Gastrocnemius medialis (tissue), 4 donors: Measurements from ENCODE around the gene TEX2. TPM values are rescaled to one million over a fixed set of nuclear protein-coding genes. Genes with fewer than 3 reads are reported as not detected.

ENCODE experiments used
- ATAC-seq, 2 donors: fragments of 150-250 bp; one replicate each; pipeline ENCODE4 v1.9.1; 2016
- DNase-seq, 2 donors: peaks; one replicate each; pipeline ENCODE4 v3.0.0-alpha.2; 2019
- H3K27ac ChIP-seq, 4 donors: fragments of 200-600 bp; sonication (generic); 1 replicate in 1 of 4; 2 replicates in 3 of 4; pipeline ENCODE4 v1.5.1; 2016 to 2018; ENCODE audit warnings: mild to moderate bottlenecking in 2 of 4, moderate library complexity in 1 of 4
- H3K27me3 ChIP-seq, 3 donors: fragments of 200-600 bp; sonication (generic) in 2 of 3; 1 replicate in 1 of 3; 2 replicates in 2 of 3; pipeline versions ENCODE4 v1.5.1 to v1.6.0; 2016 to 2019; ENCODE audit warnings: mild to moderate bottlenecking in 1 of 3, moderate library complexity in 1 of 3
- H3K36me3 ChIP-seq, 2 donors: fragments of 200-600 bp; sonication (generic) in 1 of 2; one replicate each; pipeline ENCODE4 v1.5.1; 2017 to 2018
- H3K4me1 ChIP-seq, 2 donors: fragments of 200-600 bp; sonication (generic) in 1 of 2; one replicate each; pipeline ENCODE4 v1.5.1; 2016 to 2017; ENCODE audit warnings: mild to moderate bottlenecking in 2 of 2
- H3K4me3 ChIP-seq, 4 donors: fragments of 200-600 bp; sonication (generic) in 3 of 4; 1 replicate in 1 of 4; 2 replicates in 3 of 4; pipeline ENCODE4 v1.5.1; 2016 to 2019; ENCODE audit warnings: mild to moderate bottlenecking in 2 of 4
- H3K9me3 ChIP-seq, 3 donors: fragments of 200-600 bp; sonication (generic) in 2 of 3; 1 replicate in 1 of 3; 2 replicates in 2 of 3; pipeline ENCODE4 v1.5.1; 2016 to 2019
- POLR2A ChIP-seq, 2 donors: fragments of 450-650 bp; IDR thresholded peaks; one replicate each; pipeline ENCODE4 v1.6.1; 2017; ENCODE audit warnings: antibody characterized with exemption in 2 of 2, mild to moderate bottlenecking in 2 of 2, moderate library complexity in 2 of 2
- in situ Hi-C, 4 donors: fragments of 200-750 bp; cut with MboI; loops; one replicate each; pipeline versions ENCODE4 v1.15.0 to v1.8.0; 2017; ENCODE audit warnings: low sequenced_read_pairs in 4 of 4
- intact Hi-C: fragments of 100-400 bp; cut with DNase I; formaldehyde crosslinking; loops from one replicate; pipeline ENCODE4 v1.15.1; 2023; ENCODE audit warnings: low total_unique reads
- total RNA-seq, 4 donors: library from RNA; depleted of rRNA; stranded (reverse); fragments of >200 nt; gene quantifications; one replicate each; pipeline versions ENCODE4 v1.1.0 to v1.2.3, GENCODE V29; 2016
- TF ChIP-seq, protein P1 (sequence below), 5 experiments: fragments of 450-650 bp in 3 of 5; fragments of 200-600 bp in 2 of 5; sonication (generic) in 2 of 5; IDR thresholded peaks in 4 of 5; conservative IDR thresholded peaks in 1 of 5; 1 replicate in 4 of 5; 2 replicates in 1 of 5; pipeline ENCODE4 v1.5.1; 2016 to 2019; ENCODE audit warnings: antibody characterized with exemption in 5 of 5, mild to moderate bottlenecking in 3 of 5, moderate library complexity in 3 of 5

TEX2 gene
- total RNA-seq, 4 donors from 2014 or later, result 39.0 to 91.1 (median 77.4) TPM

DNA sequence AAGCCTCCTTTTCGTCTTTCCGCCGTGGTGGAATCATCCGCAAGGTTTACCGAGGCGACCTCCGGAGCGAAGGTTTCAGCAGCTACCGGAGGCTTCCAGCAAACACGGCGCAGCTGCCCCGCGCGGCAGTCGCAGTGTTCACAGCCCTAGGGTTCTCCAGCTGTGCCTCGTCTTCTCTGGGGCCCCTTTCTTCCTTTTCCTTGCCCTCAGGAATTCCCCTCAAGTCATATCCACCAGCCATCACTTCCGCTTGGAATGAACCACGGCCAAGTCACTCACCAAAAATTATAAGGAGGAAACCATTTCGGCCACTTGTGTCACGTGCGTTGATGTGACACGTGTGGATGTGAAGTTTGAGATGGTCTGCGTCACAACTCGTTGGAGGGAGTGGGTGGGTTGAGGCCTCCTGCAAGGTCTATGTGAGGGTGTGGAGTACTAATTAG, 132.5 kb downstream of the TEX2 start:
- TF ChIP-seq, protein P1, sequence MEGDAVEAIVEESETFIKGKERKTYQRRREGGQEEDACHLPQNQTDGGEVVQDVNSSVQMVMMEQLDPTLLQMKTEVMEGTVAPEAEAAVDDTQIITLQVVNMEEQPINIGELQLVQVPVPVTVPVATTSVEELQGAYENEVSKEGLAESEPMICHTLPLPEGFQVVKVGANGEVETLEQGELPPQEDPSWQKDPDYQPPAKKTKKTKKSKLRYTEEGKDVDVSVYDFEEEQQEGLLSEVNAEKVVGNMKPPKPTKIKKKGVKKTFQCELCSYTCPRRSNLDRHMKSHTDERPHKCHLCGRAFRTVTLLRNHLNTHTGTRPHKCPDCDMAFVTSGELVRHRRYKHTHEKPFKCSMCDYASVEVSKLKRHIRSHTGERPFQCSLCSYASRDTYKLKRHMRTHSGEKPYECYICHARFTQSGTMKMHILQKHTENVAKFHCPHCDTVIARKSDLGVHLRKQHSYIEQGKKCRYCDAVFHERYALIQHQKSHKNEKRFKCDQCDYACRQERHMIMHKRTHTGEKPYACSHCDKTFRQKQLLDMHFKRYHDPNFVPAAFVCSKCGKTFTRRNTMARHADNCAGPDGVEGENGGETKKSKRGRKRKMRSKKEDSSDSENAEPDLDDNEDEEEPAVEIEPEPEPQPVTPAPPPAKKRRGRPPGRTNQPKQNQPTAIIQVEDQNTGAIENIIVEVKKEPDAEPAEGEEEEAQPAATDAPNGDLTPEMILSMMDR (IDR thresholded peaks at IDR 0.05 in 4 of 5, conservative IDR thresholded peaks at IDR 0.05 in 1 of 5), result no peak
- no peak for TF ChIP-seq POLR2A (IDR thresholded peaks at IDR 0.05)
- H3K9me3 ChIP-seq, result no peaks in the 10 kb centered on the region
- intact Hi-C loops, result loop anchor here (1.0 to 5.0 kb wide), 4 partner anchors 15 to 213 kb away; partner anchors contain the start of gene GH1
- ATAC-seq (peak; percentile 1 to 10), DNase-seq (no peak)
- H3K36me3 ChIP-seq, result no peaks in the 10 kb centered on the region
- no peaks in the 10 kb centered on the region for H3K27me3 ChIP-seq
- H3K4me3 ChIP-seq, result peak overlapping the region; percentile 60 to 85 (median 78)
- H3K4me1 ChIP-seq, result peaks cover 17 to 21% of the 10 kb centered on the region in 2 donors
- H3K27ac ChIP-seq, result peak overlapping the region; percentile 88 to 95 (median 92)
- in situ Hi-C loops, result loop anchor here in 3 of 4 donors (5.0 to 25.0 kb wide), 4 partner anchors 96 to 218 kb away; partner anchors contain the start of genes CSHL1 (in 2 of the 3), GH1 (in 2 of the 3) and ICAM2 (in 1 of the 3)

DNA sequence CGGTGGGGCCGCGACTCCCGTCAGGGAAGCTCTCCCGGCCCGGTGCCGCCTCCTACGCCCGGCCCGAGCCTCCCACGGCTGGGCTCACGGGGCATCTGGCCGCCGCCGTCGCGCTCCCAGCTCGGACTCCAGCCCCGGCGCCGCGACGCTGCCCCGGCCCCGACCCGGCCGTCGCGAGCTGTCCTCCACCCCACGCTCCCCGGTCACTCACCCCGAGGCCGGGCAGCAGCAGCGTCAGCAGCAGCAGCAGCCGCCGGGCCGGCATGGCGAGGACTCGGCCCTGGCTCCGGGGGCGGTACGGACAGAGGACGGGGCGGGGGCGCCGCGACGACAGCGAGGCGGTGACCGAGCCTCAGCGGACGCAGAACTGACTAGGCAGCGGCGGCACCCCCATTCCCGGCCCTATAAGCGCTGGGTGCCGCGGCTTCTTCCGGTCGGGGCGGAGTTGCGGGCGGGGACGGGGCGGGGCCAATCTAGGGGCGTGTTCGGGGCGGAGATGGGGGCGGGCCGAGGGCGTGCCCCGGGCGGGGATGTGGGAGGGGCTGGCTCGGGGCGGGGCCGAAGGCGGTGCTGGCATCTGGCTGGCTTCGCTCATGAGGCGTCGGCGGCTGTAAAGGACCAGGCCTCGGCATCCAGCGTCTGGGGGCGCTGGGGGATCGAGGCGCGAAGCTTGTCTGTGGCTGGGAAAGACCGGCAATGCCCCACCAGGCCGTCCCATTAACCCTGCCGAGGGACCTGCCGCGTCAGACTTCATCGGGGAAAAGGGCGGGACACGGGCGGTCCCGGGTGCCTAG, 133.1 kb downstream of the TEX2 start, which contains the start of gene ERN1:
ERN1 (minus strand) TSS at position 380 of the 794 bp plus-strand sequence; CDS start at position 265, 115 bp downstream.
- peak; percentile 87 to 93 for DNase-seq
- no peaks in the 10 kb centered on the region for H3K9me3 ChIP-seq
- peak; percentile 85 to 88 for ATAC-seq
- no peaks in the 10 kb centered on the region for H3K36me3 ChIP-seq
- H3K4me3 ChIP-seq, result peak within 1 kb of the TSS; percentile 60 to 85 (median 78)
- in situ Hi-C loops (loop anchor here (5.0 to 25.0 kb wide), 5 partner anchors 95 to 218 kb away; partner anchors contain the start of genes CSHL1 (in 3 of the 4), GH1 (in 3 of the 4) and ICAM2 (in 1 of the 4)), intact Hi-C loops (loop anchor here (1.0 to 5.0 kb wide), 4 partner anchors 15 to 213 kb away; partner anchors contain the start of gene GH1)
- H3K27ac ChIP-seq, result peak within 1 kb of the TSS; percentile 88 to 95 (median 92)
- H3K4me1 ChIP-seq, result peaks cover 17 to 21% of the 10 kb centered on the region in 2 donors
- TF ChIP-seq, protein P1 (IDR thresholded peaks at IDR 0.05 in 4 of 5, conservative IDR thresholded peaks at IDR 0.05 in 1 of 5), result peak in 2 of 5 experiments; percentile 3 to 15
- peak; percentile 89 to 94 for TF ChIP-seq POLR2A (IDR thresholded peaks at IDR 0.05)
- H3K27me3 ChIP-seq, result no peaks in the 10 kb centered on the region

DNA sequence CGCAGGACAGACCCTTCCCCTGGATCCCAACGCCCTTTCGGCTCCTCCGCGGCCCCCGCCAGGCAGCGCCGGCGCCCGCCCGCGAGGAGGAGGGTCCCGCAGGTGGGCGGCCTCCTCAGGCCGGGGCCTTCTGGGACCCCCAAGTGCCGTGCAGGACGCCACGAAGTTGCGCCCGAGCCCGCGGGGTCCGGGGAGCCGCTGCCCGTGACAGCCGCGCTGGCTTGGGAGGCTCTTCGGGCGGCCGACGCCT, 133.6 kb downstream of the TEX2 start:
- Histone ChIP-seq H3K4me1 (peaks cover 17 to 21% of the 10 kb centered on the region in 2 donors), H3K4me3 (peak overlapping the region; percentile 60 to 85 (median 70)), H3K27ac (peak overlapping the region; percentile 88 to 95 (median 92)), H3K9me3 (no peaks in the 10 kb centered on the region), H3K27me3 (no peaks in the 10 kb centered on the region), H3K36me3 (no peaks in the 10 kb centered on the region)
- in situ Hi-C loops, result loop anchor here in 3 of 4 donors (10.0 to 25.0 kb wide), 2 partner anchors 215 to 217 kb away; partner anchors contain the start of genes CSHL1 (in 3 of the 3) and GH1 (in 3 of the 3)
- ATAC-seq (peak in 1 of 2 donors; percentile 3), DNase-seq (no peak)
- TF ChIP-seq, protein P1 (IDR thresholded peaks at IDR 0.05 in 4 of 5, conservative IDR thresholded peaks at IDR 0.05 in 1 of 5), result no peak
- TF ChIP-seq POLR2A (IDR thresholded peaks at IDR 0.05), result no peak
- intact Hi-C loops, result no loop called here

DNA sequence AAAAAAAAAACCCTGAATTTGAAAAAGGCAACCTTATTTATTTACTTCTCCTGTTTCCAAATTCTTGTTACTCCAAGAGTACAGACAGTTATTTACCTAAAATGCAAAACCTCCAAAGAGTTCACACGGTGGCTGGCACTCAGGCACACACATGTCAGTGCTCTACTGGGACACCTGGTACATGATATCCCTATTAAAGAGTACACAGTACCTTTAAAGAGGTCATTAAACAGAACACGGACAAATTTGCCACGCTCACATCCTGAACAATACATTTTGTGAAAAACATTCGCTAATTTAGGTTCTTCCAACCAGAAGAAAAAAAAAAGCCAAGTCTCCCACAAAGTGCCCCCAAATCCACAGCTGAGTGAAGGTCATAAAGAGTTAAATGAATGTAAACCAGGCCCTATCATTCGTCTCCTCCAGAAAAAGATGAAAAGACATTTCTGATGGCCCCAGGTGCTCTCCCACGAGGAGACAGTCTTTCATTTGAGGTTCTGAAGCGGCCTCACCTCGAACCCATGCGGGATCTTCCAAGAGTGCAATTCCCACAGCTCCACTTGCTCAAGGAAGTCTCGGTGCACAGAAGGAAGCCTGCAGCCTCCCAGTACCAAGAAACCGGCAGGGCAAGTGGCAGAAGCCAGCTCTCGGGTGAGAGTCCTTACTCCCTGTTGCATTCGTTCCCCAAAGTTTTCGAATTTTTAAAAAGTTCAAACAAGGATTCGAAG, 134.1 kb downstream of the TEX2 start:
- TF ChIP-seq POLR2A (IDR thresholded peaks at IDR 0.05), result no peak
- H3K27ac ChIP-seq, result peak overlapping the region; percentile 88 to 95 (median 92)
- no peaks in the 10 kb centered on the region for H3K36me3 ChIP-seq
- no peak for DNase-seq
- in situ Hi-C loops (loop anchor here in 3 of 4 donors (10.0 to 25.0 kb wide), 2 partner anchors 214 to 217 kb away; partner anchors contain the start of genes CSHL1 (in 3 of the 3) and GH1 (in 3 of the 3)), intact Hi-C loops (no loop called here)
- no peaks in the 10 kb centered on the region for H3K27me3 ChIP-seq
- H3K4me1 ChIP-seq, result peaks cover 17 to 21% of the 10 kb centered on the region in 2 donors
- peak; percentile 21 to 40 for ATAC-seq
- H3K4me3 ChIP-seq, result peak overlapping the region; percentile 60 to 85 (median 70)
- H3K9me3 ChIP-seq, result no peaks in the 10 kb centered on the region
